ENCODE results near the gene LMX1A.

DNA sequence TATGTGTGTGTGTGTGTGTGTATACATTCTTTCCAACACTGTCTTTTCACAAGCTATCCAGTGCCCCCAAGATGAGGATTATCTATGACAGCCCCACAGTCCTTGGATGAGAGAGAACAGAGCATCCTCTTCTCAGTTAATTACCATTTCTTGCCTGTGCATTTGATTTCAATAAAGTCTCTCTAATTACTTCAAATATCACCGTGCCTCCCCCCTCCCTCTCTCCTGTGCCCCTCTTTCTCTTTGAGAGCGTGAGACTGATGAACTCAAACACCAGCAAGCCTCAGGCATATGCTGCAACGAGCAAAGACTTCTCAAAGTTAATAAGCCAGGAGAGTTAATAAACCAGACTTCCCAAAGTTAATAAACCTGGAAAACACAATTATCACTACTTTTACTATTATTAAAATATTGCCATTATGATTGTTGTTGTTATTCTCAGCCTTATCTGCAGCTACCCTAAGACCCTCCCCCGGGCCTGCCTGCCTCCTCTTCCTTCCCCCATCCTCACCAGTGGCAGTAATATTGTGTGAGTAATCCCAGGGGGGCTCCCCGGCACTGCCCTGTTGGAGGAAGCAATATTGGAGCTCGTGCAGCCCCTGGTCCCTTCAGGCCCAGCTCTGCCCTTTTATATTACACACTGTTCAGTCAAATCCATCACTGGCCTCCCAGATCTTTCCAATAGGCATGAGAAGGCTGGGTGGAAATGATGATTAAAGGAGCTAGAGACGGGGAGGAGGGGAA is 30.9 kb downstream of the LMX1A start:
- TF ChIP-seq, protein P1, sequence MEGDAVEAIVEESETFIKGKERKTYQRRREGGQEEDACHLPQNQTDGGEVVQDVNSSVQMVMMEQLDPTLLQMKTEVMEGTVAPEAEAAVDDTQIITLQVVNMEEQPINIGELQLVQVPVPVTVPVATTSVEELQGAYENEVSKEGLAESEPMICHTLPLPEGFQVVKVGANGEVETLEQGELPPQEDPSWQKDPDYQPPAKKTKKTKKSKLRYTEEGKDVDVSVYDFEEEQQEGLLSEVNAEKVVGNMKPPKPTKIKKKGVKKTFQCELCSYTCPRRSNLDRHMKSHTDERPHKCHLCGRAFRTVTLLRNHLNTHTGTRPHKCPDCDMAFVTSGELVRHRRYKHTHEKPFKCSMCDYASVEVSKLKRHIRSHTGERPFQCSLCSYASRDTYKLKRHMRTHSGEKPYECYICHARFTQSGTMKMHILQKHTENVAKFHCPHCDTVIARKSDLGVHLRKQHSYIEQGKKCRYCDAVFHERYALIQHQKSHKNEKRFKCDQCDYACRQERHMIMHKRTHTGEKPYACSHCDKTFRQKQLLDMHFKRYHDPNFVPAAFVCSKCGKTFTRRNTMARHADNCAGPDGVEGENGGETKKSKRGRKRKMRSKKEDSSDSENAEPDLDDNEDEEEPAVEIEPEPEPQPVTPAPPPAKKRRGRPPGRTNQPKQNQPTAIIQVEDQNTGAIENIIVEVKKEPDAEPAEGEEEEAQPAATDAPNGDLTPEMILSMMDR (conservative IDR thresholded peaks at IDR 0.05; ENCODE audit: low read length): no peak
- no peak for TF ChIP-seq EZH2phosphoT487 (IDR thresholded peaks at IDR 0.05; ENCODE audit: borderline replicate concordance)
